HepG2 (cell line): ENCODE data around the gene PSEN2. TPM values are rescaled to one million over a fixed set of nuclear protein-coding genes. Genes with fewer than 3 reads are reported as not detected.

Experiments used
- CAMTA2 ChIP-seq: sonication (generic); formaldehyde crosslinking; IDR thresholded peaks from 2 replicates; pipeline ENCODE4 v1.4.0; 2020; ENCODE audit warnings: mild to moderate bottlenecking, missing genetic modification reagents, borderline replicate concordance
- CBX5 ChIP-seq: sonication (generic); formaldehyde crosslinking; IDR thresholded peaks from 2 replicates; pipeline ENCODE4 v1.4.0; 2020; ENCODE audit warnings: missing genetic modification reagents, borderline replicate concordance
- CHD2 ChIP-seq: IDR thresholded peaks from 2 replicates; pipeline ENCODE4 v1.6.1; 2011; ENCODE audit warnings: low read depth, low read length, improper control_type of control experiment
- GATAD1 ChIP-seq: IDR thresholded peaks from 2 replicates; pipeline ENCODE4 v1.6.1; 2016; ENCODE audit warnings: missing genetic modification reagents, missing compliant biosample characterization
- GMEB1 ChIP-seq: sonication (generic); formaldehyde crosslinking; IDR thresholded peaks from 2 replicates; pipeline ENCODE4 v1.5.1; 2020; ENCODE audit warnings: missing genetic modification reagents, mild to moderate bottlenecking, borderline replicate concordance
- MYNN ChIP-seq: sonication (generic); formaldehyde crosslinking; IDR thresholded peaks from 2 replicates; pipeline ENCODE4 v1.4.0; 2020; ENCODE audit warnings: mild to moderate bottlenecking, low read depth, missing genetic modification reagents
- PTBP1 ChIP-seq: fragments of 200-400 bp; formaldehyde crosslinking; IDR thresholded peaks from 2 replicates; pipeline ENCODE4 v1.6.1; 2018; ENCODE audit warnings: low read length, low read depth; ENCODE audit not compliant: poor library complexity, severe bottlenecking
- RELA ChIP-seq: sonication (generic); formaldehyde crosslinking; IDR thresholded peaks from 2 replicates; pipeline ENCODE4 v1.4.0; 2020; ENCODE audit warnings: missing genetic modification reagents
- SRF ChIP-seq: IDR thresholded peaks from 2 replicates; pipeline ENCODE4 v1.6.1; 2011; ENCODE audit warnings: mild to moderate bottlenecking, low read depth, low read length, moderate library complexity
- TBP ChIP-seq: sonication (generic); formaldehyde crosslinking; IDR thresholded peaks from 2 replicates; pipeline ENCODE4 v1.5.0; 2020; ENCODE audit warnings: missing genetic modification reagents
- TEAD3 ChIP-seq: optimal IDR thresholded peaks from 2 replicates; pipeline ENCODE3; 2016; ENCODE audit warnings: borderline replicate concordance
- TMF1 ChIP-seq: sonication (generic); formaldehyde crosslinking; IDR thresholded peaks from 2 replicates; pipeline ENCODE4 v1.8.1; 2022; ENCODE audit warnings: low read depth, missing genetic modification reagents
- ZEB1 ChIP-seq: IDR thresholded peaks from 2 replicates; pipeline ENCODE4 v1.6.1; 2012; ENCODE audit warnings: mild to moderate bottlenecking, low read depth, inconsistent platforms; ENCODE audit not compliant: insufficient replicate concordance
- ZFYVE20 ChIP-seq: sonication (generic); formaldehyde crosslinking; IDR thresholded peaks from 2 replicates; pipeline ENCODE4 v1.8.0; 2023; ENCODE audit warnings: low read depth, mild to moderate bottlenecking, moderate library complexity, missing genetic modification reagents, borderline replicate concordance
- ZNF230 ChIP-seq: sonication (generic); formaldehyde crosslinking; IDR thresholded peaks from 2 replicates; pipeline ENCODE4 v1.4.0; 2020; ENCODE audit warnings: mild to moderate bottlenecking, missing genetic modification reagents
- ZNF292 ChIP-seq: sonication (generic); formaldehyde crosslinking; IDR thresholded peaks from 2 replicates; pipeline ENCODE4 v1.8.1; 2022; ENCODE audit warnings: mild to moderate bottlenecking, low read depth, missing genetic modification reagents, borderline replicate concordance
- ZNF569 ChIP-seq: sonication (generic); formaldehyde crosslinking; IDR thresholded peaks from 2 replicates; pipeline ENCODE4 v1.5.0; 2020; ENCODE audit warnings: mild to moderate bottlenecking, missing genetic modification reagents, moderate library complexity, borderline replicate concordance
- ZNF678 ChIP-seq: sonication (generic); formaldehyde crosslinking; IDR thresholded peaks from 2 replicates; pipeline ENCODE4 v1.4.0; 2020; ENCODE audit warnings: mild to moderate bottlenecking, missing genetic modification reagents
- polyA plus RNA-seq, 8 experiments: library from polyadenylated mRNA; depleted of rRNA in 3 of 8; stranded (reverse) in 7 of 8; unstranded in 1 of 8; fragments of >200 nt; fragmentation: Illumina TruSeq in 4 of 8; extraction: Trizol in 4 of 8; gene quantifications; 2 replicates each; pipeline versions ENCODE4 v1.2.1 to v1.2.3, GENCODE V29; 2011 to 2016; ENCODE audit warnings: low read depth in 4 of 8, missing spikeins in 1 of 8, mixed read lengths in 1 of 8; ENCODE audit not compliant: insufficient read depth in 1 of 8
- total RNA-seq, 5 experiments: library from RNA; depleted of rRNA; stranded (reverse); fragments of >200 nt; fragmentation: Illumina TruSeq; extraction: Trizol; gene quantifications; 2 replicates each; pipeline ENCODE4 v1.2.3, GENCODE V29; 2016; ENCODE audit warnings: low read depth in 1 of 5
- TF ChIP-seq, protein P1 (sequence below): sonication (generic); formaldehyde crosslinking; IDR thresholded peaks from 2 replicates; pipeline ENCODE4 v1.4.0; 2020; ENCODE audit warnings: missing genetic modification reagents
- TF ChIP-seq, protein P2 (sequence below): sonication (generic); formaldehyde crosslinking; IDR thresholded peaks from 2 replicates; pipeline ENCODE4 v1.8.0; 2022; ENCODE audit warnings: missing genetic modification reagents, low read depth, mild to moderate bottlenecking, borderline replicate concordance
- TF ChIP-seq, protein P3 (sequence below): sonication (generic); formaldehyde crosslinking; IDR thresholded peaks from 2 replicates; pipeline ENCODE4 v1.8.0; 2022; ENCODE audit warnings: mild to moderate bottlenecking, missing genetic modification reagents, borderline replicate concordance

The PSEN2 gene
- total and polyA plus RNA-seq, 2 of the 13 experiments (the other 11 are each of a cell fraction or from before 2014, with no cell fraction given): 5.9 to 13.1 TPM

DNA sequence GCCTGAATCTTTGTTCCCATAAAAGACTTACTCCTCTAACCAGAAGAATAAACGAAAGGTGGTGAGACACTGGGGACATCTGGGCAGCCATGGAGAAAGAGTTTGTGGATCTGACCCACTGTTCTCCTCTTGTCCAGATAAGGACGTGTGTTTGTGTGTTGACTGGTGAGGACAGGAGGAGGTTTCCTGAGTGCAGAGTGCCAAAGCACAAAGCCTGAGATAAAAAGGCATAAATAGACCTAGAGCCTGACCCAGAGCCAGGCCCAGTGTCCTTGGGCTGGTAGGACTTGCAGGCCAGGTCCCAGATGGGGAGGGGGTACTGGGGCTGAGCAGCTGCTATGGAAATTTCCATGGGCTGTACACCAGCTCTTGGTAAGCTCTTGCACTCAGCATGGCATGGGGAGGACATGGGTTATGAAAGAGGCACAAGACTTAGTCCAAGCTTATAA lies 50.1 kb downstream of the PSEN2 start (continued):
- TF ChIP-seq, protein P1, sequence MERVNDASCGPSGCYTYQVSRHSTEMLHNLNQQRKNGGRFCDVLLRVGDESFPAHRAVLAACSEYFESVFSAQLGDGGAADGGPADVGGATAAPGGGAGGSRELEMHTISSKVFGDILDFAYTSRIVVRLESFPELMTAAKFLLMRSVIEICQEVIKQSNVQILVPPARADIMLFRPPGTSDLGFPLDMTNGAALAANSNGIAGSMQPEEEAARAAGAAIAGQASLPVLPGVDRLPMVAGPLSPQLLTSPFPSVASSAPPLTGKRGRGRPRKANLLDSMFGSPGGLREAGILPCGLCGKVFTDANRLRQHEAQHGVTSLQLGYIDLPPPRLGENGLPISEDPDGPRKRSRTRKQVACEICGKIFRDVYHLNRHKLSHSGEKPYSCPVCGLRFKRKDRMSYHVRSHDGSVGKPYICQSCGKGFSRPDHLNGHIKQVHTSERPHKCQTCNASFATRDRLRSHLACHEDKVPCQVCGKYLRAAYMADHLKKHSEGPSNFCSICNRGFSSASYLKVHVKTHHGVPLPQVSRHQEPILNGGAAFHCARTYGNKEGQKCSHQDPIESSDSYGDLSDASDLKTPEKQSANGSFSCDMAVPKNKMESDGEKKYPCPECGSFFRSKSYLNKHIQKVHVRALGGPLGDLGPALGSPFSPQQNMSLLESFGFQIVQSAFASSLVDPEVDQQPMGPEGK (CRISPR knock-in tag): peak; percentile 92
- TF ChIP-seq CHD2: no peak
- TF ChIP-seq SRF: no peak
- no peak for TF ChIP-seq TEAD3 (CRISPR knock-in tag)
- TF ChIP-seq MYNN (CRISPR knock-in tag): no peak; the same call in 1 of the 2 replicates
- TF ChIP-seq TBP (CRISPR knock-in tag): no peak
- TF ChIP-seq CBX5 (CRISPR knock-in tag): peak; percentile 64; the same call in 1 of the 2 replicates
- peak; percentile 79; the same call in 1 of the 2 replicates for TF ChIP-seq ZNF292 (CRISPR knock-in tag)
- no peak for TF ChIP-seq ZNF230 (CRISPR knock-in tag)
- no peak for TF ChIP-seq TMF1 (CRISPR knock-in tag)
- TF ChIP-seq RELA: 0 out of 2 replicates have a peak, but pooled peaks have one; percentile 53
- TF ChIP-seq CAMTA2 (CRISPR knock-in tag): no peak
- peak; percentile 27; the same call in 1 of the 2 replicates for TF ChIP-seq GATAD1 (CRISPR knock-in tag)
- TF ChIP-seq GMEB1 (CRISPR knock-in tag): no peak
- TF ChIP-seq, protein P2, sequence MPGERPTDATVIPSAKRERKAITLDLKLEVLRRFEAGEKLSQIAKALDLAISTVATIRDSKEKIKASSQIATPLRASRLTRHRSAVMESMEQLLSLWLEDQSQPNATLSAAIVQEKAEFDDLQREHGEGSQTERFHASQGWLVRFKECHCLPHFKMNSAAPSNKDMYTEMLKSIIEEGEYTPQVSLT (CRISPR knock-in tag): no peak
- no peak for TF ChIP-seq ZNF569 (CRISPR knock-in tag)
- TF ChIP-seq, protein P3, sequence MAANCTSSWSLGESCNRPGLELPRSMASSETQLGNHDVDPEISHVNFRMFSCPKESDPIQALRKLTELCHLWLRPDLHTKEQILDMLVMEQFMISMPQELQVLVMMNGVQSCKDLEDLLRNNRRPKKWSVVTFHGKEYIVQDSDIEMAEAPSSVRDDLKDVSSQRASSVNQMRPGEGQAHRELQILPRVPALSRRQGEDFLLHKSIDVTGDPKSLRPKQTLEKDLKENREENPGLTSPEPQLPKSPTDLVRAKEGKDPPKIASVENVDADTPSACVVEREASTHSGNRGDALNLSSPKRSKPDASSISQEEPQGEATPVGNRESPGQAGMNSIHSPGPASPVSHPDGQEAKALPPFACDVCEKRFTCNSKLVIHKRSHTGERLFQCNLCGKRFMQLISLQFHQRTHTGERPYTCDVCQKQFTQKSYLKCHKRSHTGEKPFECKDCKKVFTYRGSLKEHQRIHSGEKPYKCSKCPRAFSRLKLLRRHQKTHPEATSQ (CRISPR knock-in tag): no peak
- TF ChIP-seq PTBP1: no peak
- no peak for TF ChIP-seq ZEB1
- TF ChIP-seq ZNF678 (CRISPR knock-in tag): no peak
- no peak for TF ChIP-seq ZFYVE20 (CRISPR knock-in tag)
